Measurements from ENCODE around the gene GRIPAP1.

GRIPAP1 gene

GRCh38 chrX:49040376-49040955 is 38.4 kb upstream of the GRIPAP1 start:
- H3K4me3 Mint-ChIP-seq = peak overlapping the region; percentile 93
- DNase-seq = no peak
- no peak for TF ChIP-seq CTCF (IDR thresholded peaks at IDR 0.05)

DNA sequence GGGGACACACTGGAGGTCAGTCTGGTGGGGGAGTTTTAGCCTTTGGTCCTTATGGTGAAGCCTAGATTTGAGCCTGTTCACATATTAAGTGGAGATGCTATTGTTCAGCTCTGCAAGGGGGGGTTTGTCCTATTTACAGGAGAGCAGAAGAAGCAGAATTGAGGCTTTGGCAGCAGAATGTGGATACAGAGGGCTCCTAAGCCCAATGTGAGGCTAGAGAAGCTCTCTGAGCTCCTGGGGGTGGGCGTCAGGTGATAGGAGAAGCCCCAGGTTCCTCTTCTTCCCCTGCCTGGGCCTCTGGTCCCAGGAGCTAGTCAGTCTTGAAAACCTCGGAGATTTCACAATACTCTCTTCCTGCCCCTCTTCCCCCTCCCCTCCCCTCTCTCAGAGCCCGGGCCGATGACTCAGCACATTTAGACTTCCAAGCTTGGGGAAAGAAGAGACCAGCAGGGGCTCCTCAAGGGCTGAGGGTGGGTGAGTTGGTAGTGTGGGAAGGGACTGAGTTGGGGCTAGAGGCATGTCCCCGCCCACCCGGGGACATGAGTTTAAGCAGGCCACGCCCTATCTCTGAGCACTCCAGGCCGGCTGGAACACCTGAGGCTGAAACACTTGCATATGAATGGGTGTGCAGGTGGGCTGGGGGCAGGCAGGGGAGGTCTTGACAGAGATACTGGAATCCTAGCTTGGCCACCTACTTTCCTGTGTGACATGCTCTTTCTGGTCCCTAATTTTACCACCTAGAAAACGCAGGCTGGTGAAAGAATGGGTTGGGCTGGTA is 37.7 kb upstream of the GRIPAP1 start:
- Mint-ChIP-seq H3K27ac (peak overlapping the region; percentile 97), H3K36me3 (ENCODE audit: low read depth) (peaks cover 20% of the 10 kb centered on the region), H3K27me3 (ENCODE audit: low read depth, poor library complexity) (peaks cover 3% of the 10 kb centered on the region), H3K9me3 (peaks cover 37% of the 10 kb centered on the region), H3K4me3 (peak overlapping the region; percentile 93), H3K4me1 (peaks cover 41% of the 10 kb centered on the region)
- TF ChIP-seq CTCF (IDR thresholded peaks at IDR 0.05) = no peak
- peak; percentile 63 for DNase-seq

More at GRCh38 chrX:49040376-49040955, 38.4 kb upstream of the GRIPAP1 start:
- Mint-ChIP-seq H3K27ac (peak overlapping the region; percentile 75), H3K27me3 (ENCODE audit: low read depth, poor library complexity) (peaks cover 3% of the 10 kb centered on the region), H3K4me1 (peaks cover 41% of the 10 kb centered on the region), H3K36me3 (ENCODE audit: low read depth) (peaks cover 17% of the 10 kb centered on the region), H3K9me3 (peaks cover 35% of the 10 kb centered on the region)

DNA sequence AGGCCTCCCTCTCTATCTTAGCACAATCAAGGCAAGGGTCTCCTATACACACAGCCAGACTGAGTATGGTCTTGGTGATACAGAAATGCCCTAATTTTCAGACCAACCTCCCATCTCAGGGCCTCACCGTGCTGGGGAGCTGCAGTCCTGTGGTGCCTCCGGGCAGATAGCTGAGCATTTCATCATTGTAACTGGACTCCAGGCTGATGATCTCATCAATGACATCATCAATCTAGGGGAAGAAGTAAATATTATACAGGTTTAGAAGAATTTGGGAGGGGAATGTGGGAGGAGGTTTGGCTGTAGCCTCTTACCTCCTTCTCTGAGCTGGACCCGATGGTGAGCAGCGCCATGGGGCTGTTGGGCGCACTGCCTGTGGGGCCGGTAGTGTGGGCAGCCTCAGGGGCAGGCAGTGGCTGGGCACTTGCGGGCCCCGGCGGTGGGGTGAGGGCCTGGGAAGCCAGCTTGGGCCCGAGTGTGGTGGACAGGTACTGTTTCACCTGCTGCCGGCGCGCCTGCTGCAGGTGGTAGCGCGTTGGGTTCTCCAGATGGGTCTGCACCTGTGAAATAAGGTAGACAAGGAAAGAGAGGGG is 35.9 kb upstream of the GRIPAP1 start:
- DNase-seq = no peak

DNA sequence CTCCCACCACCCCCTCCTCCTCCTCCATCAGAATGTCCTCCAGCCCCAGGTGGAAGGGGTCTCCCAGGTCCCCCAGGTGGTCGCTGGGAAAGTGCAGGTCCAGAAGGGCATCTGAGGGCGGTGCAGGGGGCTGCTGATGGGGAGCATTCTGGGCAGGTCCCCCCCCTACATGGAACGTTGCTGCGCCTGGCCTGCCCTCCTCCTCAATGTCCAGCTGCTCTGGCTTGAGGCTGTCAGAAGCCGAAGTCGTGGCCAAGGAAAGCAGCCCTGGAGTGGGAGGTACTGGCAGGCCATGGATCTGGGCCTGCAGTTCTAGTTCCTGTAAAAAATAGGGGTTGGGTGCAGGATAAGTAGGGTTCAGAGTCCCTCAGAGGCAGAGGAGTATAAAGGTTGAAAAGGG is 28.2 kb upstream of the GRIPAP1 start:
- DNase-seq = no peak
- H3K27me3 Mint-ChIP-seq (ENCODE audit: low read depth, poor library complexity) = no peaks in the 10 kb centered on the region
- TF ChIP-seq CTCF (IDR thresholded peaks at IDR 0.05) = no peak
- H3K36me3 Mint-ChIP-seq (ENCODE audit: low read depth) = peaks cover 39% of the 10 kb centered on the region
- no peak overlapping the region for H3K4me3 Mint-ChIP-seq
- H3K4me1 Mint-ChIP-seq = no peaks in the 10 kb centered on the region
- H3K27ac Mint-ChIP-seq = no peak overlapping the region
- peaks cover 41% of the 10 kb centered on the region for H3K9me3 Mint-ChIP-seq

More for the DNA sequence above, 35.9 kb upstream of the GRIPAP1 start:
- TF ChIP-seq CTCF (IDR thresholded peaks at IDR 0.05) = no peak
- Mint-ChIP-seq H3K36me3 (ENCODE audit: low read depth) (peaks cover 38% of the 10 kb centered on the region), H3K9me3 (peaks cover 41% of the 10 kb centered on the region), H3K4me3 (no peak overlapping the region), H3K27me3 (ENCODE audit: low read depth, poor library complexity) (peaks cover 3% of the 10 kb centered on the region), H3K4me1 (peaks cover 41% of the 10 kb centered on the region), H3K27ac (peak overlapping the region; percentile 72)

DNA sequence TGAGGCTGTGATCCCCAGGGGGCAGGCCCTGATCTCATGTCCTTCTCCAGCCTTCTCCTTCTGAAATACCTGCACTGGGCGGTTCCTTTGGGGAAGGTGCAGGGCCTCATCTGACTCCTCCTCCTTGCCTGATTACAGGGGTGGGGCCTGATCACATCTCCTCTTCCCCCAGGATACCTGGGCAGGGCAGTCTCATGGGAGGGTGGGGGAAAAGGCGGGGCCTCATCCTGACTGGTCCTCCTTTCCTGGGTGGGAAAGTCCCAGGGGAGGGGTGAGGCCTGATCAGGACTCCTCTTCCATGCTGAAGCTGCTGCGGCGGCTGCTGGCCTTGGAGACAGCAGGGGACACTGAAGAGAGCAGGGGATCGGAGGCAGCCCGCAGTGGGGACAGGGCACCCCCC is 27.8 kb upstream of the GRIPAP1 start:
- no peak for DNase-seq
- Mint-ChIP-seq H3K27ac (no peak overlapping the region), H3K36me3 (ENCODE audit: low read depth) (peaks cover 38% of the 10 kb centered on the region), H3K27me3 (ENCODE audit: low read depth, poor library complexity) (no peaks in the 10 kb centered on the region), H3K9me3 (peaks cover 41% of the 10 kb centered on the region), H3K4me3 (no peak overlapping the region), H3K4me1 (no peaks in the 10 kb centered on the region)
- no peak for TF ChIP-seq CTCF (IDR thresholded peaks at IDR 0.05)
